Prostate gland (tissue), 2 donors: ENCODE data around the gene CNDP1. TPM values are rescaled to one million over a fixed set of nuclear protein-coding genes. Genes with fewer than 3 reads are reported as not detected.
A peak's percentile ranks its signal among the peaks of the same experiment; 100 is the strongest.

ENCODE experiments used
- DNase-seq: peaks from one replicate; pipeline ENCODE4 v3.0.0-alpha.2; 2019; ENCODE audit warnings: low spot score
- H3K27ac ChIP-seq, 2 donors: fragments of 200-600 bp; sonication (generic); 2 replicates each; pipeline ENCODE4 v1.5.1; 2017 to 2019
- H3K27me3 ChIP-seq: fragments of 200-600 bp; sonication (generic); replicated peaks from 2 replicates; pipeline ENCODE4 v1.5.1; 2019; ENCODE audit not compliant: insufficient read depth
- H3K36me3 ChIP-seq, 2 donors: fragments of 200-600 bp; sonication (generic); 1 replicate in 1 of 2; 2 replicates in 1 of 2; pipeline versions ENCODE4 v1.5.1 to v1.8.1; 2017 to 2019
- H3K4me1 ChIP-seq: fragments of 200-600 bp; sonication (generic); replicated peaks from 2 replicates; pipeline ENCODE4 v1.5.1; 2019
- H3K4me3 ChIP-seq, 2 donors: fragments of 200-600 bp; sonication (generic); 2 replicates each; pipeline ENCODE4 v1.5.1; 2017 to 2019
- H3K9me3 ChIP-seq: fragments of 200-600 bp; sonication (generic); 2 replicates; pipeline ENCODE4 v1.5.1; 2017
- POLR2A ChIP-seq: fragments of 450-650 bp; IDR thresholded peaks from one replicate; pipeline ENCODE4 v1.6.1; 2016; ENCODE audit warnings: antibody characterized with exemption, mild to moderate bottlenecking
- POLR2AphosphoS5 ChIP-seq: sonication (generic); formaldehyde crosslinking; IDR thresholded peaks from one replicate; pipeline ENCODE4 v1.6.1; 2017; ENCODE audit warnings: antibody characterized with exemption
- WGBS: methylation state at CpG from one replicate; pipeline ENCODE4 v1.1.5; 2018; 5-methylcytosine and 5-hydroxymethylcytosine counted together
- intact Hi-C: fragments of 100-400 bp; cut with DNase I; formaldehyde crosslinking; loops from one replicate; pipeline ENCODE4 v1.14.2; 2022
- total RNA-seq, 2 donors: library from RNA; depleted of rRNA; stranded (reverse); fragments of >200 nt; gene quantifications; one replicate each; pipeline ENCODE4 v1.1.0, GENCODE V29; 2016
- TF ChIP-seq, protein P1 (sequence below), 4 experiments: fragments of 200-600 bp in 2 of 4; fragments of 450-650 bp in 2 of 4; sonication (generic) in 2 of 4; IDR thresholded peaks; 1 replicate in 3 of 4; 2 replicates in 1 of 4; pipeline ENCODE4 v1.5.1; 2016 to 2019; ENCODE audit warnings: antibody characterized with exemption in 4 of 4, mild to moderate bottlenecking in 2 of 4, moderate library complexity in 2 of 4

Gene CNDP1
- total RNA-seq, 2 donors from 2014 or later = not detected

DNA sequence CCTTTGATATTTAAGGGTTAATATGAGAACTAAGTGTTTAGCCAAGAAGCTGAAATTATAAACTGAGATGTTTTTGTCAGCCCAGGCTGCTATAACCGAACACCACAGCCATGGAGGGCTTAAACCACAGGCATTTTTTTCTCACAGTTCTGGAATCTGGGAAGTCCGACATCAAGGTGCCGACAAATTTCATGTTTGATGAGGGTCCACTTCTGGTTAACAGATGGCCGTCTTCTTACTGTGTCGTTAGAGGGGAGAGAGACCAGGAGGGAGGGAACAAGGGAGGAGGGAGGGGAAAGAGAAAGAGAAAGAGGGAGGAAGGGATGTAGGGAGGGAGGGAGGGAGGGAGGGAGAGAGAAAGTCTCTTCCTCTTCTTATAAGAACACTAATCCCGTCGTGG lies 44.6 kb upstream of the CNDP1 start:
- intact Hi-C loops = loop anchor here (5.0 to 10.0 kb wide), 4 partner anchors 65 to 715 kb away; partner anchors contain the start of genes CYB5A and PTGR3
- H3K4me3 ChIP-seq = no peak overlapping the region
- no peak for DNase-seq

GRCh38 chr18:74492259-74492658 lies 42.0 kb upstream of the CNDP1 start:
- TF ChIP-seq POLR2A (no peak), POLR2AphosphoS5 (no peak)
- TF ChIP-seq, protein P1, sequence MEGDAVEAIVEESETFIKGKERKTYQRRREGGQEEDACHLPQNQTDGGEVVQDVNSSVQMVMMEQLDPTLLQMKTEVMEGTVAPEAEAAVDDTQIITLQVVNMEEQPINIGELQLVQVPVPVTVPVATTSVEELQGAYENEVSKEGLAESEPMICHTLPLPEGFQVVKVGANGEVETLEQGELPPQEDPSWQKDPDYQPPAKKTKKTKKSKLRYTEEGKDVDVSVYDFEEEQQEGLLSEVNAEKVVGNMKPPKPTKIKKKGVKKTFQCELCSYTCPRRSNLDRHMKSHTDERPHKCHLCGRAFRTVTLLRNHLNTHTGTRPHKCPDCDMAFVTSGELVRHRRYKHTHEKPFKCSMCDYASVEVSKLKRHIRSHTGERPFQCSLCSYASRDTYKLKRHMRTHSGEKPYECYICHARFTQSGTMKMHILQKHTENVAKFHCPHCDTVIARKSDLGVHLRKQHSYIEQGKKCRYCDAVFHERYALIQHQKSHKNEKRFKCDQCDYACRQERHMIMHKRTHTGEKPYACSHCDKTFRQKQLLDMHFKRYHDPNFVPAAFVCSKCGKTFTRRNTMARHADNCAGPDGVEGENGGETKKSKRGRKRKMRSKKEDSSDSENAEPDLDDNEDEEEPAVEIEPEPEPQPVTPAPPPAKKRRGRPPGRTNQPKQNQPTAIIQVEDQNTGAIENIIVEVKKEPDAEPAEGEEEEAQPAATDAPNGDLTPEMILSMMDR (IDR thresholded peaks at IDR 0.05) = no peak
- Histone ChIP-seq H3K9me3 (no peaks in the 10 kb centered on the region), H3K27me3 (no peaks in the 10 kb centered on the region), H3K4me3 (no peak overlapping the region), H3K27ac (no peak overlapping the region), H3K4me1 (no peaks in the 10 kb centered on the region), H3K36me3 (no peaks in the 10 kb centered on the region)
- DNase-seq = no peak
- 89% methylated on average over 3 of the region's 3 CpGs for WGBS
- intact Hi-C loops = loop anchor here (5.0 to 10.0 kb wide), 3 partner anchors 63 to 713 kb away; partner anchors contain the start of genes CYB5A and PTGR3

More for the DNA sequence above, 44.6 kb upstream of the CNDP1 start:
- Histone ChIP-seq H3K36me3 (no peaks in the 10 kb centered on the region), H3K9me3 (no peaks in the 10 kb centered on the region), H3K27me3 (no peaks in the 10 kb centered on the region), H3K4me1 (no peaks in the 10 kb centered on the region), H3K27ac (no peak overlapping the region)
- WGBS = 46% methylated on average over 7 of the region's 7 CpGs
- TF ChIP-seq POLR2AphosphoS5 (no peak), POLR2A (no peak)
- TF ChIP-seq, protein P1 (IDR thresholded peaks at IDR 0.05) = no peak

GRCh38 chr18:74493689-74494088 lies 40.6 kb upstream of the CNDP1 start:
- TF ChIP-seq POLR2A = no peak
- TF ChIP-seq, protein P1 (IDR thresholded peaks at IDR 0.05) = peak; percentile 19 to 77 (median 52)
- WGBS = 82% methylated on average over 1 of the region's 1 CpG
- Histone ChIP-seq H3K27ac (no peak overlapping the region), H3K4me1 (no peaks in the 10 kb centered on the region), H3K4me3 (no peak overlapping the region), H3K36me3 (no peaks in the 10 kb centered on the region), H3K27me3 (no peaks in the 10 kb centered on the region), H3K9me3 (no peaks in the 10 kb centered on the region)
- peak; percentile 47 for DNase-seq
- intact Hi-C loops = loop anchor here (5.0 to 10.0 kb wide), 3 partner anchors 61 to 711 kb away; partner anchors contain the start of genes CYB5A and PTGR3

- 55% methylated on average over 1 of the region's 1 CpG for WGBS
- H3K4me1 ChIP-seq = no peaks in the 10 kb centered on the region
- no peaks in the 10 kb centered on the region for H3K27me3 ChIP-seq
- no peak overlapping the region for H3K27ac ChIP-seq
- H3K36me3 ChIP-seq = no peaks in the 10 kb centered on the region
- no peak for DNase-seq
- H3K9me3 ChIP-seq = no peaks in the 10 kb centered on the region
- TF ChIP-seq, protein P1 (IDR thresholded peaks at IDR 0.05) = no peak
- TF ChIP-seq POLR2AphosphoS5 (no peak), POLR2A (no peak)
- intact Hi-C loops = loop anchor here (5.0 to 10.0 kb wide), 3 partner anchors 60 to 710 kb away; partner anchors contain the start of genes CYB5A and PTGR3
- no peak overlapping the region for H3K4me3 ChIP-seq
Observed at GRCh38 chr18:74494514-74494913, 39.8 kb upstream of the CNDP1 start.
